Stimulated activated CD4-positive, alpha-beta T cell treated with anti-CD3 and anti-CD28 coated beads, Interleukin-2, amount 100 ng/mL, for 4 hours (primary cell): Measurements from ENCODE around the gene FN3KRP.

Source experiments
- DNase-seq: peaks from one replicate; pipeline ENCODE4 v3.0.0-alpha.2; 2020; ENCODE audit warnings: low read depth

Gene FN3KRP

GRCh38 chr17:82687871-82688270 lies 28.6 kb upstream of the FN3KRP start:
- DNase-seq, result no peak

GRCh38 chr17:82689077-82689476 lies 27.4 kb upstream of the FN3KRP start:
- no peak for DNase-seq

- no peak for DNase-seq
These were observed 25.6 kb upstream of the FN3KRP start for GRCh38 chr17:82690786-82691489.

- no peak for DNase-seq
These were observed 24.8 kb upstream of the FN3KRP start for GRCh38 chr17:82691714-82692113.

- DNase-seq, result no peak
These were observed 24.2 kb upstream of the FN3KRP start for GRCh38 chr17:82692268-82692667.

GRCh38 chr17:82693168-82693867 lies 23.2 kb upstream of the FN3KRP start:
- no peak for DNase-seq

GRCh38 chr17:82694647-82695046 lies 21.9 kb upstream of the FN3KRP start:
- no peak for DNase-seq

GRCh38 chr17:82696259-82696658 lies 20.2 kb upstream of the FN3KRP start:
- DNase-seq, result no peak

- no peak for DNase-seq
These were observed 19.3 kb upstream of the FN3KRP start for GRCh38 chr17:82696916-82697807.

GRCh38 chr17:82697808-82698064 lies 18.8 kb upstream of the FN3KRP start:
- DNase-seq, result no peak

GRCh38 chr17:82698065-82698973 lies 18.2 kb upstream of the FN3KRP start, which contains the start of gene RAB40B:
Gene RAB40B, minus strand, starts transcription at chr17:82698698. Its CDS starts 102 bp downstream, at chr17:82698596.
- peak; percentile 99 for DNase-seq

- no peak for DNase-seq
These were observed 17.5 kb upstream of the FN3KRP start for GRCh38 chr17:82698974-82699442.

- no peak for DNase-seq
These were observed 17.0 kb upstream of the FN3KRP start for GRCh38 chr17:82699551-82699950.

GRCh38 chr17:82702231-82702927 lies 14.1 kb upstream of the FN3KRP start:
- no peak for DNase-seq

- no peak for DNase-seq
These were observed 13.3 kb upstream of the FN3KRP start for GRCh38 chr17:82703036-82703745.

- no peak for DNase-seq
These were observed 12.3 kb upstream of the FN3KRP start for GRCh38 chr17:82703935-82704865.

GRCh38 chr17:82704886-82705285 lies 11.6 kb upstream of the FN3KRP start:
- no peak for DNase-seq

GRCh38 chr17:82705756-82706155 lies 10.8 kb upstream of the FN3KRP start:
- no peak for DNase-seq

- no peak for DNase-seq
These were observed 7.4 kb upstream of the FN3KRP start for GRCh38 chr17:82709024-82709675.
